H9 (cell line): ENCODE data around the gene NEDD9. TPM values are rescaled to one million over a fixed set of nuclear protein-coding genes. Genes with fewer than 3 reads are reported as not detected.

Experiments used
- DNase-seq: peaks from one replicate; pipeline ENCODE4 v3.0.0-alpha.2; 2017
- H2AFZ ChIP-seq: one replicate; pipeline ENCODE4 v1.6.1; 2013; ENCODE audit warnings: mild to moderate bottlenecking, low read length, control low read depth, moderate library complexity
- H2AK5ac ChIP-seq: 2 replicates; pipeline ENCODE4 v1.6.1; 2013; ENCODE audit warnings: low read length, control low read depth, mixed read lengths; ENCODE audit not compliant: insufficient read length
- H2BK120ac ChIP-seq: one replicate; pipeline ENCODE4 v1.6.1; 2013; ENCODE audit warnings: low read depth, mild to moderate bottlenecking, low read length, control low read depth, inconsistent platforms; ENCODE audit not compliant: poor library complexity, severe bottlenecking
- H2BK12ac ChIP-seq: 2 replicates; pipeline ENCODE4 v1.6.1; 2013; ENCODE audit warnings: low read length, control low read depth, mixed read lengths, low read depth; ENCODE audit not compliant: insufficient read length
- H2BK15ac ChIP-seq: 2 replicates; pipeline ENCODE4 v1.6.1; 2013; ENCODE audit warnings: low read depth, low read length, control low read depth
- H2BK20ac ChIP-seq: one replicate; pipeline ENCODE4 v1.6.1; 2013; ENCODE audit warnings: low read depth, mild to moderate bottlenecking, low read length, control low read depth, inconsistent platforms; ENCODE audit not compliant: poor library complexity, severe bottlenecking
- H2BK5ac ChIP-seq: 2 replicates; pipeline ENCODE4 v1.6.1; 2013; ENCODE audit warnings: low read length, control low read depth, mixed read lengths; ENCODE audit not compliant: insufficient read length
- H3K14ac ChIP-seq: 2 replicates; pipeline ENCODE4 v1.6.1; 2013; ENCODE audit warnings: low read length, control low read depth; ENCODE audit not compliant: insufficient read depth
- H3K18ac ChIP-seq: 2 replicates; pipeline ENCODE4 v1.6.1; 2013; ENCODE audit warnings: low read depth, mild to moderate bottlenecking, mixed read lengths, low read length, control low read depth; ENCODE audit not compliant: insufficient read length
- H3K23ac ChIP-seq: 2 replicates; pipeline ENCODE4 v1.6.1; 2013; ENCODE audit warnings: low read length, control low read depth, mixed read lengths, low read depth; ENCODE audit not compliant: insufficient read length
- H3K23me2 ChIP-seq: 2 replicates; pipeline ENCODE4 v1.6.1; 2013; ENCODE audit warnings: low read depth, mild to moderate bottlenecking, mixed read lengths, low read length, control low read depth; ENCODE audit not compliant: insufficient read length, poor library complexity, severe bottlenecking
- H3K27ac ChIP-seq: 2 replicates; pipeline ENCODE4 v1.5.1; 2013; ENCODE audit warnings: low read length, control low read depth, mixed read lengths, low read depth; ENCODE audit not compliant: insufficient read length
- H3K27me3 ChIP-seq: 2 replicates; pipeline ENCODE4 v1.6.1; 2013; ENCODE audit warnings: low read length, control low read depth, inconsistent platforms; ENCODE audit not compliant: insufficient read depth
- H3K4ac ChIP-seq: 2 replicates; pipeline ENCODE4 v1.6.1; 2013; ENCODE audit warnings: low read depth, mild to moderate bottlenecking, control low read depth, inconsistent platforms, low read length, moderate library complexity
- H3K4me1 ChIP-seq: 2 replicates; pipeline ENCODE4 v1.6.1; 2013; ENCODE audit warnings: low read length, control low read depth, inconsistent platforms; ENCODE audit not compliant: insufficient read depth
- H3K4me2 ChIP-seq: 2 replicates; pipeline ENCODE4 v1.6.1; 2013; ENCODE audit warnings: low read length, control low read depth, mixed read lengths; ENCODE audit not compliant: insufficient read length, insufficient read depth
- H3K56ac ChIP-seq: 2 replicates; pipeline ENCODE4 v1.6.1; 2013; ENCODE audit warnings: low read depth, mild to moderate bottlenecking, mixed read lengths, low read length, control low read depth; ENCODE audit not compliant: insufficient read length
- H3K79me1 ChIP-seq: 2 replicates; pipeline ENCODE4 v1.6.1; 2013; ENCODE audit warnings: low read depth, mild to moderate bottlenecking, moderate library complexity, low read length, control low read depth, inconsistent platforms; ENCODE audit not compliant: insufficient read depth, poor library complexity, severe bottlenecking
- H3K79me2 ChIP-seq: 2 replicates; pipeline ENCODE4 v1.6.1; 2013; ENCODE audit warnings: low read length, control low read depth, inconsistent platforms; ENCODE audit not compliant: insufficient read depth
- H3K9ac ChIP-seq: 2 replicates; pipeline ENCODE4 v1.6.1; 2013; ENCODE audit warnings: low read length, control low read depth, mixed read lengths; ENCODE audit not compliant: insufficient read length; ENCODE audit errors: extremely low read depth
- H3K9me3 ChIP-seq: one replicate; pipeline ENCODE4 v1.6.1; 2013; ENCODE audit warnings: low read depth, low read length, inconsistent platforms; ENCODE audit not compliant: control insufficient read depth
- H3T11ph ChIP-seq: one replicate; pipeline ENCODE4 v1.6.1; 2013; ENCODE audit warnings: mild to moderate bottlenecking, low read length, control low read depth, inconsistent platforms
- H4K20me1 ChIP-seq: one replicate; pipeline ENCODE4 v1.6.1; 2013; ENCODE audit not compliant: control insufficient read depth, insufficient read length, insufficient read depth
- H4K5ac ChIP-seq: 2 replicates; pipeline ENCODE4 v1.6.1; 2013; ENCODE audit warnings: low read depth, mild to moderate bottlenecking, mixed read lengths, low read length, control low read depth; ENCODE audit not compliant: insufficient read length
- H4K8ac ChIP-seq: replicated peaks from 2 replicates; pipeline ENCODE4 v1.6.1; 2013; ENCODE audit warnings: low read length, control low read depth, mixed read lengths, low read depth; ENCODE audit not compliant: insufficient read length
- H4K91ac ChIP-seq: 2 replicates; pipeline ENCODE4 v1.6.1; 2013; ENCODE audit warnings: low read depth, mild to moderate bottlenecking, moderate library complexity, mixed read lengths, low read length, control low read depth; ENCODE audit not compliant: insufficient read length
- H3K27ac Mint-ChIP-seq, 3 experiments: 2 replicates in 2 of 3; 3 replicates in 1 of 3; pipeline ENCODE4 v1.8.0; 2020 to 2021; ENCODE audit warnings: mixed read lengths in 3 of 3, mild to moderate bottlenecking in 1 of 3, moderate library complexity in 1 of 3
- H3K27me3 Mint-ChIP-seq: 2 replicates; pipeline ENCODE4 v1.8.0; 2021; ENCODE audit warnings: low read depth, mild to moderate bottlenecking, moderate library complexity, mixed read lengths
- H3K36me3 Mint-ChIP-seq, 3 experiments: 2 replicates in 2 of 3; 3 replicates in 1 of 3; pipeline ENCODE4 v1.8.0; 2020 to 2021; ENCODE audit warnings: low read depth in 3 of 3, mixed read lengths in 3 of 3; ENCODE audit not compliant: insufficient read depth in 1 of 3
- H3K4me1 Mint-ChIP-seq, 2 experiments: 2 replicates each; pipeline ENCODE4 v1.8.0; 2020; ENCODE audit warnings: mixed read lengths in 2 of 2
- H3K4me3 Mint-ChIP-seq, 2 experiments: 2 replicates in 1 of 2; 3 replicates in 1 of 2; pipeline ENCODE4 v1.8.0; 2020 to 2021; ENCODE audit warnings: mild to moderate bottlenecking in 2 of 2, mixed read lengths in 2 of 2, moderate library complexity in 1 of 2
- H3K9me3 Mint-ChIP-seq, 2 experiments: 2 replicates in 1 of 2; 3 replicates in 1 of 2; pipeline ENCODE4 v1.8.0; 2020; ENCODE audit warnings: mild to moderate bottlenecking in 2 of 2, mixed read lengths in 2 of 2, moderate library complexity in 1 of 2
- WGBS: extraction: QIAGEN DNeasy Blood & Tissue Kit; methylation state at CpG from one replicate; pipeline ENCODE4 v1.1.7; 2013; ENCODE audit warnings: missing lambda C conversion rate, low lambda C conversion rate, mixed read lengths; ENCODE audit not compliant: insufficient read length; ENCODE audit errors: extremely low coverage; 5-methylcytosine and 5-hydroxymethylcytosine counted together
- total RNA-seq: library from RNA; stranded (reverse); gene quantifications from 2 replicates; pipeline ENCODE4 v1.2.1, GENCODE V29; 2021
- TF ChIP-seq, protein P1 (sequence below): fragments of 200-600 bp; sonication (generic); conservative IDR thresholded peaks from 3 replicates; pipeline ENCODE4 v1.8.0; 2021; ENCODE audit warnings: antibody characterized with exemption, mild to moderate bottlenecking

NEDD9 gene
- total RNA-seq, 1 experiment from 2014 or later: 5.5 TPM

GRCh38 chr6:11166948-11167347 lies 65.5 kb downstream of the NEDD9 start:
- Mint-ChIP-seq H3K9me3 (no peaks in the 10 kb centered on the region), H3K4me1 (peaks cover 4% of the 10 kb centered on the region in 2 experiments; a peak in 3 of 4 replicates), H3K27me3 (no peaks in the 10 kb centered on the region), H3K27ac (no peak overlapping the region), H3K36me3 (no peaks in the 10 kb centered on the region; a peak in 1 of 7 replicates), H3K4me3 (no peak overlapping the region)
- Histone ChIP-seq H4K20me1 (no peaks in the 10 kb centered on the region), H4K8ac (no peak overlapping the region), H2BK5ac (no peak overlapping the region), H3K18ac (no peak overlapping the region), H3K23me2 (no peaks in the 10 kb centered on the region), H3K56ac (no peak overlapping the region), H3K27me3 (no peaks in the 10 kb centered on the region), H3K4me2 (no peak overlapping the region), H2BK15ac (no peak overlapping the region), H2AFZ (no peak overlapping the region), H3K23ac (no peak overlapping the region), H4K5ac (no peak overlapping the region), H3K4me1 (no peaks in the 10 kb centered on the region; the same call in 1 of the 2 replicates), H3T11ph (no peak overlapping the region), H3K9ac (no peak overlapping the region), H2BK20ac (no peak overlapping the region), H4K91ac (no peak overlapping the region), H3K27ac (no peak overlapping the region), H2BK12ac (no peak overlapping the region), H2BK120ac (no peak overlapping the region), H3K79me1 (no peaks in the 10 kb centered on the region), H3K79me2 (peaks cover 2% of the 10 kb centered on the region; the same call in 1 of the 2 replicates), H2AK5ac (no peak overlapping the region), H3K9me3 (no peaks in the 10 kb centered on the region), H3K14ac (no peak overlapping the region), H3K4ac (no peak overlapping the region)
- WGBS: no CpG with 5 or more reads among the region's 4 CpGs
- no peak for DNase-seq
- TF ChIP-seq, protein P1, sequence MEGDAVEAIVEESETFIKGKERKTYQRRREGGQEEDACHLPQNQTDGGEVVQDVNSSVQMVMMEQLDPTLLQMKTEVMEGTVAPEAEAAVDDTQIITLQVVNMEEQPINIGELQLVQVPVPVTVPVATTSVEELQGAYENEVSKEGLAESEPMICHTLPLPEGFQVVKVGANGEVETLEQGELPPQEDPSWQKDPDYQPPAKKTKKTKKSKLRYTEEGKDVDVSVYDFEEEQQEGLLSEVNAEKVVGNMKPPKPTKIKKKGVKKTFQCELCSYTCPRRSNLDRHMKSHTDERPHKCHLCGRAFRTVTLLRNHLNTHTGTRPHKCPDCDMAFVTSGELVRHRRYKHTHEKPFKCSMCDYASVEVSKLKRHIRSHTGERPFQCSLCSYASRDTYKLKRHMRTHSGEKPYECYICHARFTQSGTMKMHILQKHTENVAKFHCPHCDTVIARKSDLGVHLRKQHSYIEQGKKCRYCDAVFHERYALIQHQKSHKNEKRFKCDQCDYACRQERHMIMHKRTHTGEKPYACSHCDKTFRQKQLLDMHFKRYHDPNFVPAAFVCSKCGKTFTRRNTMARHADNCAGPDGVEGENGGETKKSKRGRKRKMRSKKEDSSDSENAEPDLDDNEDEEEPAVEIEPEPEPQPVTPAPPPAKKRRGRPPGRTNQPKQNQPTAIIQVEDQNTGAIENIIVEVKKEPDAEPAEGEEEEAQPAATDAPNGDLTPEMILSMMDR: no peak
